ENCODE data around the gene NTRK2. TPM values are rescaled to one million over a fixed set of nuclear protein-coding genes. Genes with fewer than 3 reads are reported as not detected.

Gene NTRK2
- total RNA-seq, 2 experiments from 2014 or later = 0.17 to 0.25 TPM

DNA sequence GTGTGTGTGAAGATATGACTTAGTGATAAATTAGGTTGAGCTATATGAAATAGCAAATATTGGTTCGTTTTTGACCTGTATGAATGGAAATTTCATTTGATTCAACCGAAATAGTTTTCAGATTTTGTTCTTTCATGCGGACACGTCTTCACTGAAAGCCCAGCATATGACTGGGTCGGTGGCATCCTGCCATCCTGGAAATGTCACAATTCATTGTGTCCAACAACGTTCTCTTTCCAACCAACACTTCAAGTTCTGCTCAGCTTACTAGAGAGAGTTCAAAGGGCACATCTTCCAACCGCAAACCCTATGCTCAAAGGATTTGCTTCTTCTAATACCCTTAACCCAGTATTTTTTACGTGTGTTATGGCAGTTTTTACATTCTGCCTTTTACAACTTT, 252.5 kb downstream of the NTRK2 start:
- ChIA-PET CTCF (no interaction called here), POLR2A (no interaction called here)

GRCh38 chr9:84924266-84924665, 254.7 kb downstream of the NTRK2 start:
- CTCF ChIA-PET = interaction anchor here (0.7 kb wide), 1 partner anchor 256 kb away, joined by 3 read pairs; no protein-coding TSS in a partner anchor
- POLR2A ChIA-PET = no interaction called here

GRCh38 chr9:84925225-84925872, 255.8 kb downstream of the NTRK2 start:
- CTCF ChIA-PET = no interaction called here
- POLR2A ChIA-PET = no interaction called here

DNA sequence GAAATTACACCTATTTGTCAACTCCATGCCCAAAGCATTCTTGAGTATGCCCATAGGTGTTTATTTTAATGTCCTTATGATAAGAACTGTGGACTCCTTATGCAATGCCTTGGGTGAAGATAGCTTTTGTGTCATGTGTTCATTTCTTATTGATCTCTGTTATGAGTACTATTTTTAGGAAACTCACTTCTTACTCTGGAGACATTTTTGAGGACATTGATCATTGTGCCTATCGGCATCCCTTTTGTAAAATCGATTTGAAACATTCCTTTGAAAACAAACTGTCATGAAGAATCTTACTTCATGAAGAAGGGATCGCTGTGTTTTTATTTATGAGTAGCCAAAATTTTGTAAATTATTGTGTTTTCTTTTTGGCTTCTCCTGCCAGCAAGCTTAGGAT, 257.3 kb downstream of the NTRK2 start:
- CTCF ChIA-PET = no interaction called here
- POLR2A ChIA-PET = no interaction called here

DNA sequence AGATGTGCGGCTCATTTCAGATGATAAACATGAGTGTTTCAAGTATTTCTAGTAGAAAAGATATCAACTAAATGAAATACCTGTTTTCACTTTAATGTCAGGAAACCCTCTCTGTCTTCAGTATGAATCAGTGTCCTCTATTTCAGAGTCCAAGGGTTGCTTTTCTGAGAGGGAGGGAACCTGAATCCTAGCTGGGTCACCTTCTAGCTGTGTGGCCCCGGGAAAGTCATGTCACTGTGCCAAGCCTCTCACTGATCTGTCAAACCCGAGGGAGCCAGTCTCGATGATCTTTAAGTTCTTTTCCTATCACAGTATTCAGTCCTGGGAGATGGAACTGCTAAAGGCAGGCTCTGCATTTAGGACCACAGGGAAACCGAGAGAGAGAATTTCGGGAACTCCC, 258.9 kb downstream of the NTRK2 start:
- POLR2A ChIA-PET = no interaction called here
- CTCF ChIA-PET = no interaction called here

- CTCF ChIA-PET = no interaction called here
- POLR2A ChIA-PET = no interaction called here
These were observed 259.5 kb downstream of the NTRK2 start for GRCh38 chr9:84929068-84929467.

DNA sequence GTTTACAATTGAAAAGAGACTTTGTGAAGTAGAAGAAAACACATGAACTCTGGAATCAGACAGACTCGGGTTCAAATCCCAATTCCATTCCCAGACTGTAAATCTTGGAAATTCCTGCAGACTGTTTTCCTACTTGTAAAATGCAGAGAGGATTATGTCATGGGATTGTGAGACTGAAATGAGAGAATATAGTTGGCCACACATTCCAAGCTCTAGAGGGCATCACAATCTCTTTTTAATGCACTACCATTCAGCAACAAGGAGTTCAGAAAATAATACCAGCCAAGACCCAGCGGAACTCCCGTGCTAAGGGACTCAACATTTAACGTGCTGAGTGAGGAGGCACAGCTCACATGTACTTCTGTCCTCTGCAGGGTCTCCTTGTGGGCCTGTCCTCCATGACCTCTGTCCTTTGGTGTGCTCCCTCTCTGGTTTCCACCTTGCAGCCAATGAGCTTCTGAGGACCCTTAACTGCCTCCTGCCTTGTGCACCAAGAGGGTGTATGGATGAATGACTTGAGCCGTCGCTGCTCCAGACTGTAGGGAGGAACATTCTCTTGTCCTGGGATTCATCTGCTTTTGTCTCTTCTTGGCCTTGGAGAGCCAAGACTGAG, 263.5 kb downstream of the NTRK2 start:
- ChIA-PET POLR2A (no interaction called here), CTCF (no interaction called here)

GRCh38 chr9:84935528-84936117, 266.1 kb downstream of the NTRK2 start:
- CTCF ChIA-PET = no interaction called here

DNA sequence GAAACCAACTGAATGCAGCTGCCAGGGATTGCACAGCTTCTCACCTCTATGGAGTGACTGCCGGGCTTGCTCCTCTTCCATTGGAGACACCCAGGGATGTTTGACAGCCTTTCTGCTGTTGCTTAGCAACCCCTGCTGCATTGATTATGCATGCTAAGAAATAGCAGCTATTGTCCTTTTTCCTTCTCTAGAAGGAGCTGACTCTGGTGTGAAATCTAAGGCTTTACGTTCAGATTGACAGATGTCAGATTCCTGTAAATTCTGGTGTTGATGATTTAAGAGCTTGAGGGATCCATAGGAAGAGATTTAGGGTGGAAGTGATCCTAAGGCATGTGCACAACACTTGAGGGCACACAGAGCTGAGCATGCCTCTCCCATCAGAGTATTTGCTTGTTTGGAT, 267.7 kb downstream of the NTRK2 start:
- POLR2A ChIA-PET = no interaction called here
- CTCF ChIA-PET = no interaction called here

More at GRCh38 chr9:84935528-84936117, 266.1 kb downstream of the NTRK2 start:
- POLR2A ChIA-PET = no interaction called here

DNA sequence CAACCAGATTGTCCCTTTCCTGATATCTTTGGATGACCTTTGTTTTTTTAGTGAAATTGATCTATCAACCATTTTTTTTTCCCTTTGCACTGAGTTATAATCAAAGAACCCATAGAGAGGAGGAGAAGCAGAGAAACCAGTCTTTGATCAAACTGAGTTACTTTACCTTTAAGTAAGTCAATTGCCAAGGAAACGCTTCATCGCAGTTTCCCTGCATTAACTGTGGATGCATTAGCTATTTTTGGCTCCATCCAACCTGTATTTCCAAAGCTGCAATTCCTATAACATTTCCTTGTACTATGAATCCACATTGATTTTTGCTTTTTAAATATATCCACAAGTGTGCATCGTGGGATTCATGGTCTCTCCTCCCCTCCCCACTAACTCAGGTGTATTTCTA, 268.1 kb downstream of the NTRK2 start:
- POLR2A ChIA-PET = no interaction called here
- CTCF ChIA-PET = no interaction called here

DNA sequence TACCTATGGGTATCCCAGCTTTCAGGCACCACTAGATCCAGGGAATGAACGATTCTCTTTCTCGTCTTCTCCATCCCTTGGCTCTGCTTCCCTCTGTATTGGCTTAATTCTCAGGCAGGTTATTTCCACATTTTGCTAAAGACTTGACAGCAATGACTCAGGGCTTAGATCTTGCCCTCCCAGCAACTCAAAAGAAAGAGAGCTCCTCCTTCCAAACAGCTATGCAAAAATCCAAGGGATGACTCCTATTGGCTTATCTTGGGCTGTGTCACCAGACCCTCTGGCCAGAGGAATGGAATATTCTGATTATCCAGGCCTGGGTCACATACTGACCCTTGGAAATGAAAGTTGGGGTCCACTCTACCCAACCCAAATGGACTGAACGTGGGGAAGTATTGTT, 270.2 kb downstream of the NTRK2 start:
- CTCF ChIA-PET = no interaction called here
- POLR2A ChIA-PET = no interaction called here

- CTCF ChIA-PET = no interaction called here
- POLR2A ChIA-PET = no interaction called here
These were observed 270.8 kb downstream of the NTRK2 start for GRCh38 chr9:84940294-84940693.

GRCh38 chr9:84941792-84942191, 272.3 kb downstream of the NTRK2 start:
- CTCF ChIA-PET = no interaction called here
- POLR2A ChIA-PET = no interaction called here

DNA sequence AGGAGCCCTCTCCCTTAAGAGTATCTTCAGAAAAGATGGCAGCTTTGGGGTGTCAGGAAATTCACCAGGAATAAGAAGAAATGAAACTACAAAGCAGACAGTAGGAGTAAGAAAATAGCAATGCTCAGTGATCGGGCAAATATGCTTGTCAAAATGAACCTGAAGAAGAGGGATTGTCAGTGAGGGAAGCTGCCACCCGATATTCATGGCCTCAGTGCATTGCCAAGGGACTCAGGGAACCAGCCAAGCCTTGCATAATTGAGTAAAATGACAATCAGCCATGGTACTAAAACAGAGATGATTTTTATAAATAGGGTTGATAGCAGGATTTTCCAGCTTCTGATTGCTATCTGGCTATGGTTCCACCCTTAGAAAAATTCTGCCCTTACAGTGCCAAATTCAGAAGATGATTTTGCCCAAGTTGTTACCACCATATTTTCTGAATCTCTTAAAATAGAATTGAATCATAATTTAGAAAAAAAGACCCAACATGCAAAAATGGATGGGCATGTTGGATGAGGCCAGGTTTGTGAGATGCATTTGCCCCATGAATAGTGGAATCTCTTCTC, 274.0 kb downstream of the NTRK2 start:
- ChIA-PET POLR2A (no interaction called here), CTCF (no interaction called here)

DNA sequence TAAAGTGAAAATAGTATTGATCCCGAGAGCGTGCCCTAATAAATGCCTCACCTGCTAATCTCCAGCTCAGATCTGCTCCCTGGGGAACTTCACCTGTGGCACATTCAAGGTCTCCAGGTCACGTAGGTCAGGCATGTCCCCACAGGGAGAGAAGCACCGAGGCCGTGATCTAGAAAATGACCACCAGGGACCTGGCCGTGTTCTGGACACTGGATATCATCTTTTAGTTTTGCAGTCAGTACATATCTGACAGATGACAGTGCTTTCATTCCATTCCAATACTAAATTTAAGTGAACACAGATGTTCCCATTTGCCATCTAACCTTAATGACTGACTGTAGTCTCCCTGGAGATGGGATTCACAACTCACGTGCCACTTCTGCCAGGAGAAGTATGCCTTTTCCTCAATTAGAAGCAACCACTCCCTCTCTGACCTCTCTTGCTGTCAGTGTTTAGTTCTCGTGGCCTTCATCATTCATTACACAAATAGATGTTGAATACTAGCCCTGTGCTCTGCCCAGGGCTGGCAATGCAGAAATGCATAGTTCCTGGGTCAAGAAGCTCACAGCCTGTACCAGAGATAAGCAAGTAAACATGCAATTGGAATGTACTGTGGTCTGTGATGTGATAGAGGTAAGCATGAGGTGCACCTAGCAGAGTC, 276.5 kb downstream of the NTRK2 start:
- POLR2A ChIA-PET = no interaction called here
- CTCF ChIA-PET = no interaction called here

- ChIA-PET CTCF (interaction anchor here (0.6 kb wide), 1 partner anchor 548 kb away, joined by 4 read pairs; no protein-coding TSS in a partner anchor), POLR2A (no interaction called here)
These were observed 278.0 kb downstream of the NTRK2 start for GRCh38 chr9:84947412-84947972.

DNA sequence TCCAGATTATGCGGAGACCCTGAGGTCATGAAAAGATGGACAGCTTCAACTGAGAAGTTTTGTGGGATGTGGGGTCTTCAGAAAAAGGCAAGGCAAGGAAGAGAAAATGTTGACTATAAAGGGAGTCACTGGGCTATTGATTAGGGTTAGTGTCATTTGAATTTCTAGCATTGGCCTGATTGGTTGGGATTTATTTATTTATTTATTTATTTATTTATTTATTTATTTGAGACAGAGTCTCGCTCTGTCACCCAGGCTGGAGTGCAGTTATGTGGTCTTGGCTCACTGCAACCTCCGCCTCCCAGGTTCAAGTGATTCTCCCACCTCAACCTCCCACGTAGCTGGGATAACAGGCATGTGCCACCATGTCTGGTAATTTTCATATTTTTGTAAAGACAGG, 279.7 kb downstream of the NTRK2 start:
- ChIA-PET CTCF (no interaction called here), POLR2A (no interaction called here)

DNA sequence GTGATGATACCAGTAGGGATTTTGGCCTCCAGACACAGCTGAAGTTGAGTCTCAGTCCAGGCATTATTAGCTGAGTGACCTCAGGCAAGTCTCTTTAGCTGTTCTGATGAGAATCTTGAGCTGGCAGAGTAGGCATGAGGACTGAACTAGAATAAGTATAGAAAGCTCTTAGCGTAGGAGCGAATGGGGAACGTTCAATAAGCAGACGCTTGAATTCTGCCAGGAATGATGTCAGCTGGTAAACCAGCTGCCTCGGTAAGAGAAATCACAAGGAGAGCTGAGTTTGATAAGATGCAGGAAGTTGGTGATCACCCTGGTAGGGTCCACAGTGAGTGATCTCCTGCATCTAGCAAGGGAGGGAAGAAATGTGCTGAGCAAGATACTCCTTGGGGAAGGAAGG, 280.4 kb downstream of the NTRK2 start:
- ChIA-PET CTCF (no interaction called here), POLR2A (no interaction called here)

- ChIA-PET CTCF (no interaction called here), POLR2A (no interaction called here)
These were observed 281.6 kb downstream of the NTRK2 start for GRCh38 chr9:84950879-84951811.
